Natural killer cell (primary cell): ENCODE data around the gene CSNK1G1. TPM values are rescaled to one million over a fixed set of nuclear protein-coding genes. Genes with fewer than 3 reads are reported as not detected.

Experiments used
- ATAC-seq, 3 donors: fragments of 150-1000 bp in 2 of 3; fragments of 200-7000 bp in 1 of 3; cut with Tn5 transposase; 1 replicate in 1 of 3; 2 replicates in 2 of 3; pipeline ENCODE4 v1.10.0; 2021; ENCODE audit warnings: mild to moderate bottlenecking in 2 of 3, moderate library complexity in 2 of 3
- DNase-seq, 2 donors: peaks; one replicate each; pipeline versions ENCODE4 v3.0.0 to v3.0.0-alpha.2; 2013 to 2021; ENCODE audit warnings: mixed read lengths in 1 of 2
- H3K27ac ChIP-seq: one replicate; pipeline ENCODE4 v1.5.1; 2013; ENCODE audit warnings: mild to moderate bottlenecking, low read length
- H3K27me3 ChIP-seq: one replicate; pipeline ENCODE4 v1.6.1; 2013; ENCODE audit warnings: low read length; ENCODE audit not compliant: control insufficient read depth, insufficient read depth
- H3K36me3 ChIP-seq: one replicate; pipeline ENCODE4 v1.6.1; 2013; ENCODE audit warnings: low read length; ENCODE audit not compliant: control insufficient read depth, insufficient read depth
- H3K4me1 ChIP-seq: one replicate; pipeline ENCODE4 v1.6.1; 2013; ENCODE audit warnings: low read length; ENCODE audit not compliant: control insufficient read depth, insufficient read depth
- H3K4me3 ChIP-seq: one replicate; pipeline ENCODE4 v1.5.1; 2013; ENCODE audit warnings: low read length
- H3K9me3 ChIP-seq: one replicate; pipeline ENCODE4 v1.6.1; 2013; ENCODE audit warnings: low read length; ENCODE audit not compliant: control insufficient read depth, insufficient read depth
- H3K27ac Mint-ChIP-seq, 2 donors: one replicate each; pipeline ENCODE4 v1.8.0; 2022; ENCODE audit warnings: mild to moderate bottlenecking in 2 of 2, mixed read lengths in 2 of 2, moderate library complexity in 1 of 2
- H3K27me3 Mint-ChIP-seq, 2 donors: one replicate each; pipeline ENCODE4 v1.8.0; 2022; ENCODE audit warnings: low read depth in 2 of 2, mixed read lengths in 2 of 2
- H3K36me3 Mint-ChIP-seq: one replicate; pipeline ENCODE4 v1.8.0; 2022; ENCODE audit warnings: mixed read lengths
- H3K4me1 Mint-ChIP-seq, 2 donors: one replicate each; pipeline ENCODE4 v1.8.0; 2022; ENCODE audit warnings: mixed read lengths in 2 of 2
- H3K4me3 Mint-ChIP-seq: one replicate; pipeline ENCODE4 v1.8.0; 2022; ENCODE audit warnings: mild to moderate bottlenecking, moderate library complexity, mixed read lengths
- H3K9me3 Mint-ChIP-seq, 2 donors: one replicate each; pipeline ENCODE4 v1.8.0; 2022; ENCODE audit warnings: mixed read lengths in 2 of 2
- WGBS: methylation state at CpG from one replicate; pipeline ENCODE4 v1.1.7; 2013; ENCODE audit warnings: missing lambda C conversion rate; ENCODE audit not compliant: insufficient coverage; 5-methylcytosine and 5-hydroxymethylcytosine counted together
- intact Hi-C: fragments of 100-400 bp; cut with micrococcal nuclease; formaldehyde crosslinking; loops from one replicate; pipeline ENCODE4 v1.14.2; 2022
- total RNA-seq, 4 donors: library from RNA; stranded (reverse); fragments of 120-200 nt in 1 of 4; gene quantifications; one replicate each; pipeline versions ENCODE4 v1.2.3 to v1.2.4, GENCODE V29; 2013 to 2022
- TF ChIP-seq, protein P1 (sequence below): fragments of 200-600 bp; IDR thresholded peaks from one replicate; pipeline ENCODE4 v1.8.0; 2022; ENCODE audit warnings: antibody characterized with exemption

Gene CSNK1G1
- total RNA-seq, 3 donors from 2014 or later (not counting 1 experiment from before 2014, with no cell fraction given) = 26.2 to 36.8 (median 34.0) TPM

DNA sequence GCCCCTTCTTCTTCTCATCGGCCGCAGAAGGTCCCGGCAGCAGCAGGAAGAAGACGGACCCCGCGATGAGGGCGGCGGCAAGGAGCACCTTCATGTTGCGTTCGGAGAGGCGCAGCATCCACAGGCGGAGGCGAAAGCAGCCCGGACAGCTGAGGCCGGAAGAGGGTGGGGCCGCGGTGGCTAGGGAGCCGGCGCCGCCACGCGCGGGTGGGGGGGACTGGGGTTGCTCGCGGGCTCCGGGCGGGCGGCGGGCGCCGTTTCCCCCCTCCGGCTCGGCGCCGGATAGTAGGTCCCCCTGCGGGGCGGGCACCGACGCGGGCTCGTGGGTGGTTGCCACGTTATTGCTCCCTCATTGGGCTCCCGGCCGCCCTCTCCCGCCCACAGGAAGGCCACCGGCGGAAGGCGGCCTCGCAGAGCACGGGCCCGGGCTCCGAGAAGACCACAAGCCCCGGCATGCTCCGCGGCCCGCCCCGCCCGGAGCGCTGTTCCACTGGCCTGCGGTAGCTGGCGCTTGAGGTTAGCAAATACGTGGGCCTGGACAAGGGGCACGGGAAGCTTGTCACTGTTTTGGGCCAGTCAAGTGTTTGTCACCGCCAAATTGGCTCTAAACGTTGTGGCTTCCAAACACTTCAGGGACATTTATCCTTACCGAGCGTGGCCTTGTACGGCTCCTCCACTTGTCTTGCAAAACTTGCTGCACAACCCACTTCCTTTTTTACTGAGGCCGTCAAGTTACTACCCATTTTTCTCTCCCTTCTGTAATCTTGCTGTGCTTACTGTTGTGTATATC lies 192.9 kb downstream of the CSNK1G1 start, which contains the start of gene PPIB:
TSS of gene PPIB (minus strand) at position 154 of the 790 bp plus-strand sequence. CDS start at position 118, 36 bp downstream.
- H3K4me1 ChIP-seq = peaks cover 44% of the 10 kb centered on the region
- intact Hi-C loops = loop anchor here (1.0 to 5.0 kb wide), 4 partner anchors 70 to 719 kb away; partner anchors contain the start of genes CIAO2A and CSNK1G1

DNA sequence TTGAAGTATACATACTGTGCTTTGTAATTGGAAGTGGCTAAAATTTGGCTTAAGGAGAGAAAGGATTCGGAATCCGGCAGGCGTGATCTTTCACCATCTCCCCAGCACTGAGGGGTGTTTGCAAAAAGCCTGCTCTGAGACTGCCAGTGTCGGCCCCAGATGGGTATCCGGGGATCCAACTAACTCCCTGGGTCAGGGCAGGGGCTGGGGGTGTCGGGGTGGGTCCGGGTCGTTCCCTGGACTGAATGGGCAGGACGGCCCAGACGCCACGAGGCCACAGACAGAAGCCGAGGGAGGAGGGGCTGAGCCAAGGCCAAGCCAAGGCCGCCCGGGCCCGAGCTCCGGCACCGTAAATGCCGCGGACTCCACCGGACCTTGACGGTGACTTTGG lies 193.5 kb downstream of the CSNK1G1 start:
- ATAC-seq = peak; percentile 5 to 7 (median 6)
- H3K27ac ChIP-seq = peak overlapping the region; percentile 80
- H3K36me3 Mint-ChIP-seq = peaks cover 15% of the 10 kb centered on the region
- peaks cover 30% of the 10 kb centered on the region for H3K36me3 ChIP-seq
- peaks cover 44% of the 10 kb centered on the region for H3K4me1 ChIP-seq
- peaks cover 49 to 50% of the 10 kb centered on the region in 2 donors for H3K4me1 Mint-ChIP-seq
- H3K27me3 ChIP-seq = no peaks in the 10 kb centered on the region
- TF ChIP-seq, protein P1, sequence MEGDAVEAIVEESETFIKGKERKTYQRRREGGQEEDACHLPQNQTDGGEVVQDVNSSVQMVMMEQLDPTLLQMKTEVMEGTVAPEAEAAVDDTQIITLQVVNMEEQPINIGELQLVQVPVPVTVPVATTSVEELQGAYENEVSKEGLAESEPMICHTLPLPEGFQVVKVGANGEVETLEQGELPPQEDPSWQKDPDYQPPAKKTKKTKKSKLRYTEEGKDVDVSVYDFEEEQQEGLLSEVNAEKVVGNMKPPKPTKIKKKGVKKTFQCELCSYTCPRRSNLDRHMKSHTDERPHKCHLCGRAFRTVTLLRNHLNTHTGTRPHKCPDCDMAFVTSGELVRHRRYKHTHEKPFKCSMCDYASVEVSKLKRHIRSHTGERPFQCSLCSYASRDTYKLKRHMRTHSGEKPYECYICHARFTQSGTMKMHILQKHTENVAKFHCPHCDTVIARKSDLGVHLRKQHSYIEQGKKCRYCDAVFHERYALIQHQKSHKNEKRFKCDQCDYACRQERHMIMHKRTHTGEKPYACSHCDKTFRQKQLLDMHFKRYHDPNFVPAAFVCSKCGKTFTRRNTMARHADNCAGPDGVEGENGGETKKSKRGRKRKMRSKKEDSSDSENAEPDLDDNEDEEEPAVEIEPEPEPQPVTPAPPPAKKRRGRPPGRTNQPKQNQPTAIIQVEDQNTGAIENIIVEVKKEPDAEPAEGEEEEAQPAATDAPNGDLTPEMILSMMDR = no peak
- peak overlapping the region; percentile 88 for H3K4me3 Mint-ChIP-seq
- no peaks in the 10 kb centered on the region for H3K9me3 ChIP-seq
- no peaks in the 10 kb centered on the region for H3K27me3 Mint-ChIP-seq
- no peaks in the 10 kb centered on the region for H3K9me3 Mint-ChIP-seq
- H3K27ac Mint-ChIP-seq = peak overlapping the region; percentile 92 to 95
- WGBS = under 1% methylated on average over 21 of the region's 21 CpGs
- no peak for DNase-seq
- H3K4me3 ChIP-seq = peak overlapping the region; percentile 80
- intact Hi-C loops = loop anchor here (5.0 kb wide), 2 partner anchors 460 to 720 kb away; no protein-coding TSS in a partner anchor

More for the DNA sequence above, 192.9 kb downstream of the CSNK1G1 start, which contains the start of gene PPIB:
- H3K36me3 Mint-ChIP-seq = peaks cover 10% of the 10 kb centered on the region
- peaks cover 43 to 44% of the 10 kb centered on the region in 2 donors for H3K4me1 Mint-ChIP-seq
- TF ChIP-seq, protein P1 = no peak
- H3K27ac ChIP-seq = peak within 1 kb of the TSS; percentile 84
- under 1% methylated on average over 68 of the region's 69 CpGs for WGBS
- H3K27me3 Mint-ChIP-seq = no peaks in the 10 kb centered on the region
- H3K9me3 Mint-ChIP-seq = no peaks in the 10 kb centered on the region
- ATAC-seq (peak; percentile 89 to 96 (median 91)), DNase-seq (peak; percentile 93 to 97)
- peaks cover 24% of the 10 kb centered on the region for H3K36me3 ChIP-seq
- H3K4me3 Mint-ChIP-seq = peak within 1 kb of the TSS; percentile 88
- peak within 1 kb of the TSS; percentile 92 to 95 for H3K27ac Mint-ChIP-seq
- H3K27me3 ChIP-seq = no peaks in the 10 kb centered on the region
- no peaks in the 10 kb centered on the region for H3K9me3 ChIP-seq
- peak within 1 kb of the TSS; percentile 80 for H3K4me3 ChIP-seq

DNA sequence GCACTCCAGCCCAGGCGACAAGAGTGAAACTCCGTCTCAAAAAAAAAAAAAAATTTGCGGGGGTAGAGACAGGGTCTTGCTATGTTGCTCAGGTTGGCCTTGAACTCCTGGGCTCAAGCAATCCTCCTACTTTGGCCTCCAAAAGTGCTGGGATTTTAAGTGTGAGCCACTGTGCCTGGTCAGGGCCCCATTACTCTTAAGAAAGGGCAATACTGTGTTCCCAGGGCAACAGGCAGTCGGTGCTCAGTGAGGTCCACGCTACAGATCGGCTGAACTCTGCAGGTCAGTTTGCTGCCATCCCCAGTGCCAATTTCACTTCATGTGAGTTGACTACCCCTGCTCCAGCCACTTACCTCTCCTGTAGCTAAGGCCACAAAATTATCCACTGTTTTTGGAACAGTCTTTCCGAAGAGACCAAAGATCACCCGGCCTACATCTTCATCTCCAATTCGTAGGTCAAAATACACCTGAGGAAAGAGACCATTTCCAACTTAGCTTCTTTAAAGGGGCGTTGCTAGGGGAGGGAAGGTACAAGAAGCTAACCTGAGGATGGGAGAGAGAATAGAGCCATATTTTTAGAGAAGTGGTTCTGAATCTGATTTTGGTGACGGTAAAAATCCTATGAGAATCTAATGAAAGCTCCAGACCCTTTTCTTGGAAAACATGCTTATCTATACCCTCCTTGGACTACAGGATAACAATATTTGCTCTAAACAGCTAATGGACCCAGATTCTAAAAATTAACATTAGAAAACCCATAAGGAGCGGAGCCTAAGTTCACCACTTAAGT lies 194.1 kb downstream of the CSNK1G1 start:
- peaks cover 44% of the 10 kb centered on the region for H3K4me1 ChIP-seq
- TF ChIP-seq, protein P1 = no peak
- H3K9me3 ChIP-seq = no peaks in the 10 kb centered on the region
- 69% methylated on average over 10 of the region's 12 CpGs for WGBS
- Mint-ChIP-seq H3K4me1 (peaks cover 52 to 54% of the 10 kb centered on the region in 2 donors), H3K36me3 (peaks cover 15% of the 10 kb centered on the region), H3K4me3 (peak overlapping the region; percentile 88), H3K27me3 (no peaks in the 10 kb centered on the region), H3K9me3 (no peaks in the 10 kb centered on the region), H3K27ac (peak overlapping the region; percentile 92 to 95)
- DNase-seq = no peak
- peak overlapping the region; percentile 80 for H3K4me3 ChIP-seq
- peaks cover 36% of the 10 kb centered on the region for H3K36me3 ChIP-seq
- intact Hi-C loops = loop anchor here (5.0 kb wide), 2 partner anchors 460 to 720 kb away; no protein-coding TSS in a partner anchor
- H3K27ac ChIP-seq = peak overlapping the region; percentile 80
- no peak for ATAC-seq
- no peaks in the 10 kb centered on the region for H3K27me3 ChIP-seq
